SK-N-SH (cell line): ENCODE results near the gene POU2F3. TPM values are rescaled to one million over a fixed set of nuclear protein-coding genes. Genes with fewer than 3 reads are reported as not detected.

Experiments
- CTCF ChIA-PET: fragments of 300-600, 350-600 bp; formaldehyde crosslinking; extraction: SDS; loops from one replicate; lab custom pipeline; 2021; lab: Yijun Ruan, JAX
- POLR2A ChIA-PET: fragments of 350-600 bp; sonication (Branson Sonifier 250); formaldehyde crosslinking; extraction: SDS; loops from one replicate; lab custom pipeline; 2020; ENCODE audit warnings: antibody characterized with exemption, inconsistent platforms; lab: Yijun Ruan, JAX
- DNase-seq: peaks from one replicate; pipeline ENCODE4 v3.0.0; 2012
- H2AFZ ChIP-seq: fragments of 200-600 bp; sonication (generic); 2 replicates; pipeline ENCODE4 v1.8.1; 2016; ENCODE audit warnings: antibody characterized with exemption, mild to moderate bottlenecking, low read depth
- H3F3A ChIP-seq: fragments of 200-600 bp; sonication (generic); replicated peaks from 2 replicates; pipeline ENCODE3; 2016; ENCODE audit warnings: antibody characterized with exemption, mild to moderate bottlenecking; ENCODE audit not compliant: insufficient read depth
- H3K27ac ChIP-seq, 2 experiments: fragments of 200-500 bp in 1 of 2; fragments of 200-600 bp in 1 of 2; sonication (Bioruptor generic) in 1 of 2; sonication (generic), shearing (Covaris generic) in 1 of 2; 2 replicates each; pipeline versions ENCODE4 v1.5.1 to v1.6.1; 2014 to 2016; ENCODE audit warnings: low read depth in 2 of 2, inconsistent platforms in 1 of 2, low read length in 1 of 2, mild to moderate bottlenecking in 1 of 2, mixed read lengths in 1 of 2
- H3K27me3 ChIP-seq: fragments of 200-600 bp; sonication (generic), shearing (Covaris generic); 2 replicates; pipeline ENCODE4 v1.6.1; 2016; ENCODE audit warnings: mixed run types; ENCODE audit not compliant: insufficient read depth
- H3K36me3 ChIP-seq, 2 experiments: fragments of 200-500 bp in 1 of 2; fragments of 200-600 bp in 1 of 2; sonication (Bioruptor generic) in 1 of 2; sonication (generic) in 1 of 2; replicated peaks in 1 of 2; 2 replicates each; pipeline versions ENCODE3 to v1.5.1; 2014 to 2016; ENCODE audit warnings: low read length in 1 of 2, mild to moderate bottlenecking in 1 of 2; ENCODE audit not compliant: insufficient read depth in 2 of 2, control insufficient read depth in 1 of 2
- H3K4me1 ChIP-seq, 2 experiments: fragments of 200-500 bp in 1 of 2; fragments of 200-600 bp in 1 of 2; sonication (Bioruptor generic) in 1 of 2; sonication (generic), shearing (Covaris generic) in 1 of 2; 2 replicates each; pipeline versions ENCODE4 v1.5.1 to v1.6.1; 2014 to 2016; ENCODE audit warnings: low read depth in 1 of 2, low read length in 1 of 2, mixed run types in 1 of 2; ENCODE audit not compliant: insufficient read depth in 2 of 2, control insufficient read depth in 1 of 2
- H3K4me2 ChIP-seq: fragments of 200-600 bp; sonication (generic), shearing (Covaris generic); 2 replicates; pipeline ENCODE4 v1.6.1; 2017; ENCODE audit warnings: mixed run types
- H3K4me3 ChIP-seq, 2 experiments: fragments of 200-500 bp in 1 of 2; fragments of 200-600 bp in 1 of 2; sonication (Bioruptor generic) in 1 of 2; sonication (generic), shearing (Covaris generic) in 1 of 2; 2 replicates each; pipeline versions ENCODE4 v1.5.1 to v1.8.1; 2014 to 2016; ENCODE audit warnings: low read depth in 2 of 2, inconsistent platforms in 1 of 2, low read length in 1 of 2, mild to moderate bottlenecking in 1 of 2, mixed read lengths in 1 of 2, moderate library complexity in 1 of 2
- H3K79me2 ChIP-seq: fragments of 200-600 bp; sonication (generic); 2 replicates; pipeline ENCODE4 v1.8.1; 2017; ENCODE audit warnings: mild to moderate bottlenecking; ENCODE audit not compliant: insufficient read depth
- H3K9ac ChIP-seq: fragments of 200-600 bp; sonication (generic); 2 replicates; pipeline ENCODE4 v1.6.1; 2017; ENCODE audit warnings: mixed run types
- H3K9me2 ChIP-seq: fragments of 200-600 bp; sonication (generic); 2 replicates; pipeline ENCODE4 v1.6.1; 2017; ENCODE audit warnings: mixed run types
- H3K9me3 ChIP-seq: fragments of 200-600 bp; sonication (generic); 2 replicates; pipeline ENCODE4 v1.6.1; 2017; ENCODE audit warnings: mixed run types, mild to moderate bottlenecking, moderate library complexity
- H4K20me1 ChIP-seq: fragments of 200-600 bp; sonication (generic); 2 replicates; pipeline ENCODE4 v1.6.1; 2017; ENCODE audit warnings: mild to moderate bottlenecking, mixed run types; ENCODE audit not compliant: insufficient read depth
- EZH2phosphoT487 ChIP-seq: fragments of 200-600 bp; sonication (generic); IDR thresholded peaks from 2 replicates; pipeline ENCODE4 v1.6.1; 2017; ENCODE audit warnings: low read depth, mixed run types, mild to moderate bottlenecking, antibody characterized with exemption, moderate library complexity, borderline replicate concordance
- FOXJ3 ChIP-seq: sonication (generic); formaldehyde crosslinking; IDR thresholded peaks from 2 replicates; pipeline ENCODE4 v1.5.1; 2020; ENCODE audit warnings: mild to moderate bottlenecking, missing genetic modification reagents
- MAX ChIP-seq: IDR thresholded peaks from 2 replicates; pipeline ENCODE4 v1.4.0; 2012; ENCODE audit warnings: low read depth
- MEF2A ChIP-seq: IDR thresholded peaks from 2 replicates; pipeline ENCODE4 v1.4.0; 2012; ENCODE audit warnings: low read depth, borderline replicate concordance
- PBX3 ChIP-seq: IDR thresholded peaks from 2 replicates; pipeline ENCODE4; 2012
- RCOR1 ChIP-seq: fragments of 150-350 bp; IDR thresholded peaks from 2 replicates; pipeline ENCODE4 v1.6.1; 2017; ENCODE audit warnings: antibody characterized with exemption, low read length
- REST ChIP-seq: IDR thresholded peaks from 2 replicates; pipeline ENCODE4 v1.6.1; 2012; ENCODE audit warnings: mild to moderate bottlenecking, low read depth, low read length, moderate library complexity
- RXRA ChIP-seq: IDR thresholded peaks from 2 replicates; pipeline ENCODE4 v1.4.0; 2012; ENCODE audit warnings: low read depth, mild to moderate bottlenecking, borderline replicate concordance
- SIN3A ChIP-seq: IDR thresholded peaks from 2 replicates; pipeline ENCODE4 v1.6.1; 2012; ENCODE audit warnings: low read depth, mild to moderate bottlenecking, low read length, moderate library complexity, borderline replicate concordance
- SMC3 ChIP-seq: IDR thresholded peaks from 2 replicates; pipeline ENCODE4 v1.6.1; 2012; ENCODE audit warnings: low read depth, low read length, improper control_type of control experiment
- USF1 ChIP-seq: IDR thresholded peaks from 2 replicates; pipeline ENCODE4 v1.4.0; 2012; ENCODE audit warnings: low read depth, borderline replicate concordance
- USF2 ChIP-seq: fragments of 150-350 bp; IDR thresholded peaks from 2 replicates; pipeline ENCODE4 v1.6.1; 2017; ENCODE audit warnings: antibody characterized with exemption, low read length, low read depth, borderline replicate concordance
- WGBS: methylation state at CpG from one replicate; pipeline ENCODE4 v1.1.6; 2017; ENCODE audit warnings: low lambda C conversion rate; 5-methylcytosine and 5-hydroxymethylcytosine counted together
- polyA plus RNA-seq, 3 experiments: library from polyadenylated mRNA; depleted of rRNA; stranded (reverse); fragments of >200 nt; gene quantifications; 2 replicates each; pipeline ENCODE4 v1.2.3, GENCODE V29; 2012

Gene POU2F3
- polyA plus RNA-seq, 1 of the 3 experiments (the other 2 are of a cell fraction), result 0.02 TPM

- TF ChIP-seq RXRA, result no peak
Measured at GRCh38 chr11:120243221-120243620, 3.3 kb downstream of the POU2F3 start (continued).

- Histone ChIP-seq H3K27ac (no peak overlapping the region), H3K36me3 (no peaks in the 10 kb centered on the region), H3K4me3 (no peak overlapping the region), H3K9me3 (no peaks in the 10 kb centered on the region), H2AFZ (no peak overlapping the region), H3F3A (peaks cover 4% of the 10 kb centered on the region), H3K4me2 (no peak overlapping the region), H3K9ac (no peak overlapping the region), H3K4me1 (peaks cover 3 to 12% of the 10 kb centered on the region in 2 experiments; a peak in 3 of 4 replicates), H3K9me2 (no peaks in the 10 kb centered on the region), H3K27me3 (peaks cover 25% of the 10 kb centered on the region), H3K79me2 (no peaks in the 10 kb centered on the region), H4K20me1 (no peaks in the 10 kb centered on the region)
- WGBS, result 58% methylated on average over 13 of the region's 13 CpGs
- TF ChIP-seq USF1 (no peak), FOXJ3 (CRISPR knock-in tag) (no peak), REST (no peak), PBX3 (no peak), EZH2phosphoT487 (no peak), RCOR1 (no peak), SIN3A (no peak), MEF2A (no peak), USF2 (no peak), MAX (no peak), SMC3 (no peak)
- DNase-seq, result no peak
- ChIA-PET POLR2A (no interaction called here), CTCF (interaction anchor here (1.0 to 13.2 kb wide), 8 partner anchors 10 to 73 kb away, joined by 3 to 143 read pairs (median 10); no protein-coding TSS in a partner anchor)
Measured at GRCh38 chr11:120244476-120245365, 4.8 kb downstream of the POU2F3 start.
